ENCODE data around the gene AGMAT.

DNA sequence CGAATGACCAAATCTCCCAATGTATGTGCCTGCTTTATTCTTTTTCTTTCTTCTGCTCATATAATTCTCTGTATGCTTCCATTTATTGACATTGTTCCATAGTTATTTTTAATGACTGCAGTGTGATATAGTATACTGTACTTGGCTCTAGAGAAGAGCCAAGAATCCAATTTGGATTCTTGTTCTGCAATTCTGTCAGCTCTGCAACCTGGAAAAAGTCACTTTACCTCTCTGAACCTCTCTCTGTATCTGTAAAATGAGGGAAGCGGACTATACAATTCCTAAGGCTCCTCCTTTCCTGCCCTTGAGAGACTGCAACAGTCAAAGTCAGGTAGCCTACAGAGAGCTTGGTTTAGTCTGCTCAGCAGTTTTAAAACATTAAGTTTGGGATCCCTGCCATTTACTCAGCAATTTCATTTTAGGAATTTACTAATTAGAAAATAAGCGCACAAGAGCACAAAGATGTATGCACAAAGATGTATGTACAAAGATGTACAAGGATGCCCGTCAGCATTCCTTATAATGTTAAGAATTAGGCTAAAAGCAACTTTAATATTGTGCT, 43.5 kb downstream of the AGMAT start:
- no peak for TF ChIP-seq CTCF (IDR thresholded peaks at IDR 0.05; ENCODE audit: insufficient read depth, low read depth, low read length)
- no peak for TF ChIP-seq EZH2 (IDR thresholded peaks at IDR 0.05; ENCODE audit: insufficient read depth, low read length)
